CD4-positive, alpha-beta T cell treated with Interleukin-6 at 100 ng/mL for 8 hours (primary cell): ENCODE results near the gene MEF2B.
A peak's percentile ranks its signal among the peaks of the same experiment; 100 is the strongest.

Experiments
- DNase-seq: peaks from one replicate; pipeline ENCODE4 v3.0.0-alpha.2; 2020; ENCODE audit warnings: mixed read lengths, low spot score

MEF2B gene

DNA sequence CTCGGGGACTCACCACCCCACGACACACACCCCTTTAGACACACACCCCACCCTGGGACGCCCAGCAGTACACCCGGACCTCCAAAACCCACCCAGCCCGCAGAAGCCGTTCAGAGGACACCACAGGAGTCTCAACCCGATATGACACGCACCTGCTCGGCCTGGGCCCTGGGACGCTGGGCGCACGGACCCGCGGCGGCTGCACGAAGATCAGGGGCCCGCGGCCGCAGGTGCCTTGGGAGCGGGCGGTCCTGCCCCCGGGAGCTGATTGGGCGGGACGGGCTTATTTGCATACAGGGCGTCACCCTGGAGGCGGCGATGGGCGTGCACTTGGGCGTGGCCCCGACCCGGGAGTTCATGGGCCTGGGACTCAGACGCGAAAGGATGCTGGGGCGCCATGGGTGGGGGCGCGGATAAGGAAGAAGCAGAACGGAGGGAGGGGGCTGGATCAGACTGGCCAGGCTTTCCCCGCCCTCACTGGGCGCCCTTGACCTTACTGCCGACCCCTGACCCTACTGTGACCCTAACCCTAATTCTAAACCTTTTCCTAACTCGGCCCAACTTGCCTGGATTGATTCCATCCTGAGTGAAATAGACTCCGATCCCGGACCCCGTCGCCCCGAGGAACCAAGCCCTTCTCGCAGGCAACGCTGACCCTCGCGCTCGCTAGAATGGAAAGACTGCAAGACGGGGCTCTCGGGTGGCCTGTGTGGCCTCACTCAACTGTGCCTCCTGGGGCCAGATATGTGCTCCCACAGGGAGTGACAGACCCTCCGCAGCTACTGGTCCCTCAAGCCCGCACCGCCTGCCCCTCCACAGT lies at the start of gene MEF2B:
Gene MEF2B (minus strand): TSS at position 211 of the 820 bp plus-strand sequence. CDS start 19,528 bp downstream, outside the sequence.
- DNase-seq = peak; percentile 65

DNA sequence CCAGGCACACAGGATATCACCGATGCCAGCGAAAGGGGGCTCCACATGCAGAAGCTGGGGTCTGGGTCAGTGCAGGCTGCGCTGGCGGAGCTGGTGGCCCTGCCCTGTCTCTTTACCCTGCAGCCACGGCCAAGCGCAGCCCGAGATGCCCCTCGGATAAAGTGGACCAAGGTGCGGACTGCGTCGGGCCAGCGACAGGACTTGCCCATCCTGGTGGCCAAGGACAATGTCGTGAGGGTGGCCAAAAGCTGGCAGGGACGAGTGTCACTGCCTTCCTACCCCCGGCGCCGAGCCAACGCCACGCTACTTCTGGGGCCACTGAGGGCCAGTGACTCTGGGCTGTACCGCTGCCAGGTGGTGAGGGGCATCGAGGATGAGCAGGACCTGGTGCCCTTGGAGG lies 48.8 kb upstream of the MEF2B start:
- DNase-seq = no peak

DNA sequence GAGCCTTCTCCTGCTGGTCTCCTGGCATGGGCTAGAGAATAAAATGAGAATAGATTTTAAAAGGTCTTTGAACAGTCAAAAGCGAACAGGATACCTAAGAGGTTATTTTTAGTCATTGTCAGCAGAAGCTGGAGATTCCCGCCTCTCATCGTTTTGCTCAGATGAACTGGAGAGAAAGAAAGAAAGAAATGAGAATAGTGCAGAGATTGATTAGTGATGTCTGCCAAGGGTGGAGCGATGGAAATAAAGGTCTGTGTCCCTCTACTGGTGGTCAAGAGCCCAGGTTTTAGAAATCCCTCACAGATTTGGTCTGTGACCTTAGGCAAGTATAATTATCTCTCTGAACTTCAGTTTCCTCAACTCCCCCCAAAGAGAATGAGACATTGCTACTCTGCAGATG lies 47.0 kb upstream of the MEF2B start:
- no peak for DNase-seq

DNA sequence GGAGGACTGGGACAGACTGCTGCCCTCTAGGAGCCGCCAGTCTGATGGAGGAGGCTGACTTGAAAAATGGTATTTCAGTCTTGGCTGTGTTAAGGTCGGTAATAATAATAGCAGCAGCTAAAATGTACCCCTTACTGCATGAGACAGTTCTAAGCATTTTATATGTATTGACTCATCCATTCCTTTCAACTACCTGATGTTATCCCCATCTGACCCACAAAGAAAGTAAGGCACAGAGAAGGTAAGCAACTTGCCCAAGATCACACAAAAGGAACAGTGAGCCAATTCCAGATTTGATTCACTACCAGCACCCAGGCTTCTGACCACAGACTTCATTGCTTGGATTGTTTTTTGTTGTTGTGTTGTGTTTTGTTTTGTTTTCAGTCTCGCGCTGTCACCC lies 45.7 kb upstream of the MEF2B start:
- DNase-seq = no peak

DNA sequence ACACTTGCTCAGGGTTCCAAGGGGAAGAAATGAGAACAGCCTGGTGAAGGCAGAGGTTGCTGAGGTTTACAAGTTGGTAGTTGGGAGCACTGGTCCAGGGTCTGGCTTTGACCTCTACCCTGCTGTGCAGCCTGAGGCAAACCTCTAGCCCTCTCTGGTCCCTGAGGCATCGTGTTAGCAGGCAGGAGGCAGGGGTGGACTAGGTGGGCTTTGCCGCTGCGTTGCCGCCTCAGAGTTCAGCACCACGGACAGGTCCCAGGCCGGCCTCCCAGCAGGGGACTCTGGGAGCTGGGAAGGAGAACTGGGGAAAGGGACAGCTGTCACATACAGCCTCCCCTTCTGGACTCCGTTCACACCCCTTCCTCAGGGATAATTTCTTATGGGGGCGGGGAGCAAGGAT lies 44.8 kb upstream of the MEF2B start:
- no peak for DNase-seq

DNA sequence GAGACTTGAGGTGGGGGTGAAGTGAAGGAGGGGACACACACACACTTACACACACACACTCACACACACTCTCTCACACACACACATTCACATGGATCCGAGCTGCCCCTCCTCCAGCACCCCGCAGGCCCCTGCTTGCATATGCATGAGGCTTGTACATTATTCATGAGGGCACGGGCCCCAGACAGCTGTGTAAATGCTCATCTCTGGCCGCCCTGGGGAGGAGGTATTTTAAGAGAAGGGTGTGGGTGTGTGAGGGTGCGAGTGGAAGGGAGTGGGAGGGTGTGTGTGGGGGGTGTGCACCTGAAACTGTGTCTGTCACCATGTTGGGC lies 44.1 kb upstream of the MEF2B start:
- DNase-seq = no peak

DNA sequence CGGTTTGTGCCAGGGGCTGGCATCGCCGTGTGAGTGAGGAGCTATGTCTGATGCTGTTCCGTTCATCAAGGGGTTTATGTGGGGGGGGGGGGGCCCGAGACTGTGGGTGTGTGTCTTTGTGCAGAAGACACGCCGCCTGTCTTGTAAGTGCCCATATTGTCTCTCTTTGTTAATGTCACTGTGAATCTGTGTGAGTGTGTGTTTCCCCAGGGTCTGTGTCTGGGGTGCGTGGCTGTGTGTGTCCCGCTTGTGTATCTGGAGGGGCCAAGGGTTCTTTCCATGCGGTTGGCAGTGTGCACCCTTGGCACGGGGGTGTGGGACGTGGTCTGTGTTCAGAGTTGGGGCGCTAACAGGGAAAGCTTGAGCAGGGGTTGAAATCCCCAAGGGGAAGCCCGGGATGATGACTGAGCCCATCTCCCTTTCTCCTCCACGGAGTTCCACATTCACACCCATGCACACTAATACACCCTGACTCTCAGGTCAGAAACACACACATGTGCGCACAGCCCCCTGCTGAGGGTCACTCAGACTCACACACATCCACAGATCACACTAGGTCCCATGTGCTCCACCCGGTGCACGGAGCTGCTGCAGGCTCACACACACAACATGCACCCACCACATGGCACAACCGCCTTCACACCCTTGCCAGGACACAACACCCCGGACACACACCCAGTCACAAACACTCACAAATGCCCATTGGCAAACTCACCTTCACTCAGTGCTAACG lies 43.5 kb upstream of the MEF2B start:
- no peak for DNase-seq

DNA sequence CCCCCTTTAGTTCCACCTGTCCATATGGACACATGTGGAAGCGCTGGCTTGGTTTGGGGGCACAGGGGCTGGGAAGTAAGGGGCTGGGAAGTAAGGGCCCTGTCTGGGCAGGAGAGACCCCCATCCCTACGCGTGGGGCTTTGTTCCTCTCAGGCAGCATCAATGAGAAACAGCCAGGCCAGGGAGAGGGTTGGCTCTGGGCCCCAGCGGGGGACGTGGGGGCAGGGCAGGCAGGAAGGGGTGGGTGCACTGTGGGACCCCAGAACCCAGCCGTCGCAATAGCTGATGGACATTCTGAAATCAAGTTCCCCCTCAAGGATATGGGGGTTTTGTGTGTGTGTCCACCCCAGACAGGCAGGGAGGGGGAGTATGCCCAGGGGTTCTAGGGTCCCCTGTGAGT lies 42.9 kb upstream of the MEF2B start:
- DNase-seq = no peak

DNA sequence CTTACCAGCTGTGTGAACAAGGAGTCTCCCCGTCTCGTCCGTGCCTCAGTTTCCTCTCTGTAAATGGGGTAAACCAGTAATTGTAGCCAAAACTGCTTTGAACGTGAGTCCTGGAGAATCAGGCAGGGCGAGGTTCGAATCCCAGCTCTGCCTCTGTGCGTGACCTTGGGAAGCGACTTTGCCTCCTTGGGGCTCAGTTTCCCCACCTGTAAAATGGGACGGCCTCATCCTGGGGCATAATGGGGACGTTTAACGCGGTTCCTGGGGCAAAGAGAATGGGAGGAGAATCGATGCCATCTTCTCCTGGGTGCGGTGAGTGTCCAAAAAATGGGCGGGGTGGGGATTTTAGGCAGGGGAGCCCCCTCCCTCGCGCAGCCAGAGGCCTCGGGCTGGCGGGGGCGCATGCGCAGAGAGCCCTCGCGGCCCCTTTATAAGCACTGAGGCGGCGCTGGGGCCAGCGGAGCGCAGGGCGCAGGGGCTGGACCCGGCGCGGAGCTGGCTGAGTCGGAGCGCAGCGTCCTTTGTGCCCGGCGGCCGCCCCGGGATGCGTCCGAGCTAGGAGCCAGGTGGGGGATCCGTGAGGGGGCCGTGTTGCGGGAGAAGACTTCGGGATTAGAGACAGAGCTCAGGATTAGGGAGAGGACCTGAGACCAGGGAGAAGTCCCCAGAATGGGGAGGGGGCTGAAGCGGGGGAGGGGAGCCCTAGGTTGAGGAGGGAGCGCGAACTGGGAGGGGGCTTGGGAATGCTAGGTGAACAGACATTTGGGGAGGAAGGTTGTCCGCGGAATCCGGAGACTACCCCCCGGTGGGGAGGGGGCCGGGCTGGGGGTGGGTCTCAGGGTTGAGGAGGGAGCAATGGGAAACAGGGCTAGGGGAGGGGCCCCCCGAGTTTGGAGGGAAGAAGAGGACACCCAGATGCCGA lies 41.7 kb upstream of the MEF2B start, which contains the start of gene NCAN:
Gene NCAN (plus strand): TSS at position 460 of the 922 bp plus-strand sequence. CDS start 4,996 bp downstream, outside the sequence.
- DNase-seq = no peak

DNA sequence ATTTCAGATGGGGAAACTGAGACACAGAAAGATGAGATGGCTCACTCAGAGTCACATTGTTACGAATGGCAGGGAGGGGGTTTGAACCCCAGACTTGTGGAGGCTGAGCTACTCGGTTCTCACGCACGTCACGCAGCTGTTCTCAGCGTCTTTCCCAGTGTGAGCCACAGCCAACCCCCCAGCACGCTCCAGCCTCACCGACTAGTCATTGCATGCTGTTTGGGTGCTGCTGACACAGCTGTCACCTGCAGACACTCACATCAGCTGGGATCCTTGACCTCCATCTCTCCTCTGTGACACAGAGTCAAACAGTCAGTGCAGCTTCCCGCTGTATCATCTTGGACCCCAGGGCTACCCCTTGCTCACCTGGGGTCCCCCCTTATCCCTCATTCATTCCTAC lies 39.3 kb upstream of the MEF2B start:
- DNase-seq = no peak

DNA sequence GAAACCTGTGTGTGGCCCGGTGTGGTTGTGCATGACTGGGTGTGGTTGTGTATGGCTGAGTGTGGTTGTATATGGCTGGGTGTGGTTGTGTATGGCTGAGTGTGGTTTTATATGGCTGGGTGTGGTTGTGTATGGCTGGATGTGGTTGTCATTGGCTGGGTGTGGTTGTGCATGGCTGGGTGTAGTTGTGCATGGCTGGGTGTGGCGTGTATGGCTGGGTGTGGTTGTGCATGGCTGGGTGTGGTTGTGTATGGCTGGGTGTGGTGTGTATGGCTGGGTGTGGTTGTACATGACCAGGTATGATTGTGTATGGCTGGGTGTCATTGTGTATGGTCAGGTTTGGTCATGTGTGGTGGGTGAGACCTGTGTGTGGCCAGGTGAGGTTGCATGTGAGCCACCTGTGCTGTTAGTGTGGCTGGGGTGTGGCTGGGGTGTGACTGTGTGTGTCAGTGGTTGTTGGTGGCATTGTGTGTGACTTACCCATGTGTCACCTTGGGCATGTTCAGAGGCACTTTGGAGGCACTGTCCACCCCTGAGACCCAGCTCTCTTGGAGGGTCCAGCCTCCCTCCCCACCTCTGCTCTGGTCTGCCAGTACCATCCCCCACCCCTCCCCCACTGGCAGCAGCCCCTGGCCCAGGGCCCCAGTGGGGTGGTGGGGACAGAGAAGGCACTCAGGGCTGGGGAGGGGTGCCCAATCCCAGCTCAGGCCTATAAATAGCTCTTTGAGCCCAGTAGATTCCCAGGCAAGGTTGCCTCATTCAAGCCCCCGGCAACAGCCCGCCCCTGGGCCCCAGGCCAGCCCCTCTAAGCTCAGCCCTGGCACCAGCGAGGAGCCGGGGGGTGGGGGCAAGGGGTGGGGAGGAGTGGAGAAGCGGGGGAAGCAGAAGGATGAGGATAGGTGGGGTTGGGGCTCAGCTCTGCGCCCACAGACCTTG lies 37.8 kb upstream of the MEF2B start:
- DNase-seq = no peak

DNA sequence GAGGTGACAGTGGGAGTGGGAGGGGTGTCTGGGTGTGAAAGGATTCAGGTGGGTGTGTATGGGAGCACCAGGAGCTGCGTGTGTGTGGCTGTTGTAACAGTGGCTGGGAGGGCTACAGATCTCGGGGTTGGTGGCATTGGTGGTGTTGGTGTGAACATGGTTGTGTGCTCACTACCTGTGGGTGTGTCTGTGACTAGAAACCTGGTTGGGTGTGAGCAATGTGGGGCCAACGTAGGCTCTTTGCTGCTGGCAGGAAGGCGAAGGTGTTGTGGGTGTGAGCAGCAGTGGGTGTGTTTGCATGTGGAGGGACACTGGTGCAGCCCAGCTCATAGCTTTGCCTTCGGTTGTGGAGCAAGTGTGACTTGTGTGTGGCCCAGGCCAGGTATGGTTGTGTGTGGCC lies 36.9 kb upstream of the MEF2B start:
- DNase-seq = no peak

DNA sequence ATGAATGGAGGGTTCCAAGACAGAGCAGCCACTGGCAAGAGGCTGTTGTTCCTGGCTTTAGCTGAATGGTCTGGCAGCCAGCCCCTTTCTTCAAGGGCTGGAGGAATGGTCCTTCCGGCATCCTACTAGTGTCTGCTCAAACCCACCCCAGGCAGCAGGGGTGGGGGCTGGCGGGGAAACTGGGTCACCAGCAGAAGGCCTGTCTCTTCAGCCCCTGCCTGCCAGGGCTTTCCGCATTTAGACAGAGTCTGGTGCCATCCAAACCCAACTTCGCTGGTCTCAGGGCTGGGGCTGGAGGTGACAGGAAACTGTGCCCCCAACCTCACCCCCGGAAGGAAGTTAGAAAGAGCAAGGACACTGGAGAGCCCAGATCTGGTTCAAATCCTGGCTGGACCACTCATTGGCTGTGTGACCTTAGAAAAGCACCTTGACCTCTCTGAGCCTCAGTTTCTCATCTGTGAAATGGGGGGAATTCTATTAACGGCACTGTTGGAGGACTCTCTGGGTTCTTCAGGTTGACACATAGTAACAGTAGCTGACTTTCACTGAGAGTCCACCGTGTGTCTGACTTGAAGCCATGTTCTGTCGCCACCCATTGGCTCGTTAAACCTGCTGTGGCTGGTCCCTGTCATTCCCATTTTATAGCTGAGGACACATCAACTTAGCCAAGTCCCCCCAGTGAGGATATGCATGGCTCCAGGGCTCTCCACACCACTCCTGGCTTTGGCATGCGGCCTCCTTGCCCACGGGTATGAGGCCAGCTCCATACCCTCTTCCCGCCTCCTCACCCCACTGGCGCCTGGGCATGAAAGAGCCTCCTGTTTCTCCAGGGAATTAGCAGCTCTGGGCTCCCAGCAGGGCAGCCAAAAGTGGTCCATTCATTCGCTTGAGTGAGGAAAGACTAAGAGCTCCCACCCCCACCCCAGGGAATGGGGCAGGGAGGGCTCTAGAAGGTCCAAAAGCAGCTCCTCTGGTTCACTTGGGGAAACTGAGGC lies 35.6 kb upstream of the MEF2B start:
- DNase-seq = no peak

DNA sequence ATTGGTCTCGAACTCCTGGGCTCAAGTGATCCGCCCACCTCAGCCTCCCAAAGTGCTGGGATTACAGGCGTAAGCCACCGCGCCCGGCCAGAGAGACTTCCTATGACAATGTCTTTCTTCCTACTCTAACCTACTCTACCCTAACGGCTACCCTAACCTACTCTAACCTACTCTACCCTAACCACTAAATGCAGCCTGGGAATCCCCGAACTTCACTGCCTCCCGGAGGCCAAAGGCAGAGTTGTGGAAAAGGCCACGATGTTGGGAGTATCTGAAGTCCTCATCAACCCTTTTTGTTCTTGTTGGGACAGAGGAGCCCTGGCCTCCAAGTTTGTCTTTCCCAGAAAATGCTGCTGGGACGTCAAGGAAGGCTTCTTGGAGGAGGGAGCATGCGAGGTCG lies 34.1 kb upstream of the MEF2B start:
- no peak for DNase-seq

DNA sequence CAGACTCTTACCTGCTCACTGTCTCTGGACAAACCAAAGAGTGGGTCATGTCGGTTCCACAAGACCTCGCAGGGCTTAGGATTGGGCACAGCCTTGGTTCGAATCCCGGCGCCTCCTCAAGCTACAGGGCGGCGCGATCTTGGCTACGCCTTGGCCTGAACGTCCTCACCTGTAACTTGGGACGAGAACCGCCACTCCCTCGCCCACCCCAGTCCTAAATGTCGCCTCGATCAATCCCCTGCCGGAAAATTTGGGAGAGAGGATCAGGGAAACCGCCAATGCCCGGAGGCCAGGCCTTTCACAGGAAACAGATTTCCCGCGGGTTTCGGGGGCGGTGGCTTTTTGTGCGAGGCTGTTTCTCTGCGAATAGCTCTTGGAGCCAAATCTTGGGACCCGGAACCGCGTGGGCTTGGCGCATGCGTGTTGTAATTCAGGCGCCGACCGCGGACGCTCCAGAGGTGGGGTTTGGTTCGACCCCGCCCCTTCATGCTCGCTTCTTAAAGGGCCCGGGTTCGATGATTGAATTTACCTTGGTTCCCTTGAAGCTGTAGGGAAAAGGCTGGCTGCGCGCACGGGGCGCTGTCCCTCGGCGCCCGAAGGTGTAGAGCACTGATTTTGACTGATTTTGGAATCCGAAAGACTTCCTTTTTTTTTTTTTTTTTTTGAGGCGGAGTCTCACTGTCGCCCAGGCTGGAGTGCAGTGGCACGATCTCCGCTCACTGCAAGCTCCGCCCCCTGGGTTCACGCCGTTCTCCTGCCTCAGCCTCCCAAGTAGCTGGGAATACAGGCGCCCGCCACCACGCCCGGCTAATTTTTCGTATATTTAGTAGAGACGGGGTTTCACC lies 33.2 kb upstream of the MEF2B start, which contains the start of gene NR2C2AP:
Gene NR2C2AP (minus strand): TSS at position 403 of the 845 bp plus-strand sequence. CDS start 354 bp downstream, at position 49.
- DNase-seq = peak; percentile 92

DNA sequence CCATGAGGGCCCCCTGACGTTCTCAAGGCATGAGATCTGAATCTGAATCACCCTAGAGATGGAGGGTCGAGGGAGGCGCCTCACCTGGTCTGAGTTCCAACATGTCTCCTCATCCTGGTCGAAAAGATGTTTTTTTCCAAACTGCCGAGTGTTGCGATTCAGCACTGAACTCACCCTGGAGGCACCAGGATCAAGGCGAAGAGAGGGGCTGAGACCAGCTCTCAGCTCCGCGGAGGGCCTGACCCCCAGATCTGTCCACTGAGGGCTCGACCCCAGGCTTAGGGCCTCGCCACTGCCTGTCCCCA lies 32.6 kb upstream of the MEF2B start:
- no peak for DNase-seq

DNA sequence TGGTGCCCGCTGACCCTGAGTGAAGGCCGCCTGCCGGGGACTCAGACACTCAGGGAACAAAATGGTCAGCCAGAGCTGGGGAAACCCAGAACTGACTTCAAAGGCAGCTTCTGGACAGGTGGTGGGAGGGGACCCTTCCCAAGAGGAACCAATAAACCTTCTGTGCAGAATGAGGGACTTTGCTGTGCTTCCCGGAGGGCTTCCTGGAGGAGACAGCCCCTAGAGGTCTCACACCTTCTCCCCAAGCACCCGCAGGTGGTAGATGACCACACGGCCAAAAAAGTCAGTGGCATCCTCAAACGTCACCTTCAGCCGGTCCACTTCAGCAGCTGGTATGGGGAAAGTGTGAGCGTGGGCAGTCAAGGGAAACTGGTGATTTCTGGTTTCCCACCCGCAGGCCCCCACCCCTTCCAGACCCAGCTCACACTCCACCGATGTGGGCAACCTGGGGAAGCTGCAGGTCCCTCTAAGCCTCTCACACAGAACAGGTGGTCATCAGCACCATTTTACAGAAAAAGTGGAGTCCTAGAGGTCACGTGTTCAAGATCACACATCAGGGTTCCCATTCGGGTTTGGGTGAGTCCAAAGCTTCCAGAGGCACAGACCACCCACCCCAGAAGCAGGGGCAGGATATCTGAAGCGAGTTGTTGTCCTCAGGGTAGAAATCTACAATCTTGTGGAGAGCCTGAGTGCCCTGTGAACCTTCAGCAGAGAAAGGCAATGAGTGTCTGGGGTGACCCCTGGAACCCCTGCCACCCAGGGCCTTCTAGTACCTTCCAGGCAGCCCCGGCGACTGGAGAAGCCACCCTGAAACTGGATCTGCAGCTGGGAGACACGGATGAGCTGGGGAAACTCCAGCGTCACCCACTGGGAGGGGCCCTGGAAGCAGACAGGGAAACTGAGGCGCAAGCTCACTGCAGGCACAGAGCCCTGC lies 31.9 kb upstream of the MEF2B start:
- no peak for DNase-seq

DNA sequence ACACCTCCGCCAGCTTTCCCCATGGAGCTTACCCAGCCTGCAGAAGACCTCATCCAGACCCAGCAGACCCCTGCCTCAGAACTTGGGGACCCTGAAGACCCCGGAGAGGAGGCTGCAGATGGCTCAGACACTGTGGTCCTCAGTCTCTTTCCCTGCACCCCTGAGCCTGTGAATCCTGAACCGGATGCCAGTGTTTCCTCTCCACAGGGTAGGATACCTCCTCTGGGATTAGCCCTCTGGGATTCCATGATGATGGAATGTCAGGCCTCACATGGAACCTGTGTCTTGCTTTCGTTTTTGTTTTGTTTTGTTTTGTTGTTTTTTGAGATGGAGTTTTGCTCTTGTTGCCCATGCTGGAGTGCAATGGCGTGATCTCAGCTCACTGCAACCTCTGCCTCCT lies 23.9 kb upstream of the MEF2B start:
- no peak for DNase-seq
